HG02610 (cell line): ENCODE data around the gene FAM72C.
"Not testable (repeated sequence)": the region's sequence is repeated elsewhere in the genome, so short reads cannot be mapped to it uniquely, and the experiment has no call there.

Source experiments
- ATAC-seq: cut with Tn5 transposase; IDR thresholded peaks from one replicate; pipeline ENCODE4 v1.9.1; 2021; ENCODE audit warnings: mild to moderate bottlenecking, moderate library complexity; ENCODE audit not compliant: unreplicated experiment

The FAM72C gene

GRCh38 chr1:143918552-143918951 is 53.2 kb downstream of the FAM72C start:
- ATAC-seq = not testable (repeated sequence)

DNA sequence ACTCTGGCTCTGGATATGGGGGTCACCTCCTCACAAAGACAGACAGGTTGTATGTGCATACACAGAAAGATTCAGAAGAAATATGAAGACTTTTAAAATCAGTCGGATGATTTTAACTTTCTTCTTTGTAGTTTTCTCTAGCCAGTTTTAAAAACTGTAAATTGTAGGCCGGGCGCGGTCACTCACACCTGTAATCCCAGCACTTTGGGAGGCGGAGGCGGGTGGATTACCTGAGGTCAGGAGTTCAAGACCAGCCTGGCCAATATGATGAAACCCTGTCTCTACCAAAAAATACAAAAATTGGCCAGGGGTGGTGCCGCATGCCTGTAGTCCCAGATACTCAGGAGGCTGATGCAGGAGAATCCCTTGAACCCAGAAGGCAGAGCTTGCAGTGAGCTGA is 58.1 kb downstream of the FAM72C start:
- not testable (repeated sequence) for ATAC-seq
